Activated B cell treated with CpG ODN at 0.5 μM for 24 hours (primary cell): ENCODE results near the gene TMCO4. TPM values are rescaled to one million over a fixed set of nuclear protein-coding genes. Genes with fewer than 3 reads are reported as not detected.

ENCODE experiments used
- ATAC-seq: fragments of 200-7000 bp; cut with Tn5 transposase; one replicate; pipeline ENCODE4 v1.10.0; 2021; ENCODE audit warnings: low read depth, mild to moderate bottlenecking, moderate library complexity
- CTCF ChIA-PET: fragments of 350-600 bp; sonication (Branson Sonifier 250); formaldehyde crosslinking; loops from one replicate; lab custom pipeline; 2021; ENCODE audit warnings: antibody characterized with exemption; lab: Charles Lee
- POLR2A ChIA-PET: fragments of 350-600 bp; sonication (Branson Sonifier 250); formaldehyde crosslinking; loops from one replicate; lab custom pipeline; 2021; ENCODE audit warnings: antibody characterized with exemption; lab: Charles Lee
- DNase-seq: peaks from one replicate; pipeline ENCODE4 v3.0.0; 2022
- H3K27ac Mint-ChIP-seq: one replicate; pipeline ENCODE4 v1.8.0; 2020; ENCODE audit warnings: mixed read lengths
- H3K27me3 Mint-ChIP-seq: one replicate; pipeline ENCODE4 v1.8.0; 2021; ENCODE audit warnings: mixed read lengths
- H3K36me3 Mint-ChIP-seq: one replicate; pipeline ENCODE4 v1.8.0; 2021; ENCODE audit warnings: low read depth, mixed read lengths
- H3K4me1 Mint-ChIP-seq: one replicate; pipeline ENCODE4 v1.8.0; 2021; ENCODE audit warnings: mixed read lengths
- H3K4me3 Mint-ChIP-seq: one replicate; pipeline ENCODE4 v1.8.0; 2020; ENCODE audit warnings: mild to moderate bottlenecking, mixed read lengths
- H3K9me3 Mint-ChIP-seq: one replicate; pipeline ENCODE4 v1.8.0; 2020; ENCODE audit warnings: mixed read lengths
- CTCF ChIP-seq: fragments of 200-600 bp; IDR thresholded peaks from one replicate; pipeline ENCODE4 v1.8.0; 2022; ENCODE audit warnings: antibody characterized with exemption, mild to moderate bottlenecking
- intact Hi-C: fragments of 100-400 bp; cut with micrococcal nuclease; formaldehyde crosslinking; loops from one replicate; pipeline ENCODE4 v1.15.1; 2024
- total RNA-seq: library from RNA; stranded (reverse); gene quantifications from 2 replicates; pipeline ENCODE4 v1.2.3, GENCODE V29; 2022

Gene TMCO4
- total RNA-seq, 1 donor from 2014 or later: 22.3 TPM

- intact Hi-C loops: no loop called here
- Mint-ChIP-seq H3K27me3 (peaks cover 5% of the 10 kb centered on the region), H3K36me3 (peaks cover 10% of the 10 kb centered on the region), H3K27ac (no peak overlapping the region), H3K4me3 (no peak overlapping the region), H3K9me3 (no peaks in the 10 kb centered on the region), H3K4me1 (no peaks in the 10 kb centered on the region)
- ATAC-seq: no peak
- POLR2A ChIA-PET: no interaction called here
- no peak for TF ChIP-seq CTCF
- no peak for DNase-seq
- CTCF ChIA-PET: interaction anchor here (1.8 kb wide), 1 partner anchor 18 kb away, joined by 4 read pairs; no protein-coding TSS in a partner anchor
Measured at GRCh38 chr1:19680644-19681043, 119.1 kb downstream of the TMCO4 start.

GRCh38 chr1:19679691-19680090 is 120.0 kb downstream of the TMCO4 start:
- peaks cover 8% of the 10 kb centered on the region for H3K27me3 Mint-ChIP-seq
- no peaks in the 10 kb centered on the region for H3K9me3 Mint-ChIP-seq
- DNase-seq (no peak), ATAC-seq (no peak)
- no peak overlapping the region for H3K27ac Mint-ChIP-seq
- H3K36me3 Mint-ChIP-seq: peaks cover 8% of the 10 kb centered on the region
- ChIA-PET POLR2A (no interaction called here), CTCF (no interaction called here)
- intact Hi-C loops: no loop called here
- TF ChIP-seq CTCF: no peak
- H3K4me3 Mint-ChIP-seq: no peak overlapping the region
- H3K4me1 Mint-ChIP-seq: no peaks in the 10 kb centered on the region

GRCh38 chr1:19678931-19679453 is 120.7 kb downstream of the TMCO4 start:
- peaks cover 4% of the 10 kb centered on the region for H3K36me3 Mint-ChIP-seq
- ChIA-PET POLR2A (no interaction called here), CTCF (no interaction called here)
- H3K27ac Mint-ChIP-seq: no peak overlapping the region
- H3K27me3 Mint-ChIP-seq: peaks cover 8% of the 10 kb centered on the region
- no peak for ATAC-seq
- no peak for TF ChIP-seq CTCF
- no peak overlapping the region for H3K4me3 Mint-ChIP-seq
- H3K9me3 Mint-ChIP-seq: no peaks in the 10 kb centered on the region
- intact Hi-C loops: no loop called here
- no peaks in the 10 kb centered on the region for H3K4me1 Mint-ChIP-seq
- DNase-seq: no peak

GRCh38 chr1:19678493-19678892 is 121.2 kb downstream of the TMCO4 start:
- DNase-seq (no peak), ATAC-seq (no peak)
- H3K9me3 Mint-ChIP-seq: no peaks in the 10 kb centered on the region
- no peak for TF ChIP-seq CTCF
- H3K4me3 Mint-ChIP-seq: no peak overlapping the region
- H3K27me3 Mint-ChIP-seq: peaks cover 8% of the 10 kb centered on the region
- CTCF ChIA-PET: interaction anchor here (2.7 kb wide), 1 partner anchor 17 kb away, joined by 9 read pairs; no protein-coding TSS in a partner anchor
- POLR2A ChIA-PET: no interaction called here
- no peaks in the 10 kb centered on the region for H3K4me1 Mint-ChIP-seq
- intact Hi-C loops: no loop called here
- peaks cover 4% of the 10 kb centered on the region for H3K36me3 Mint-ChIP-seq
- H3K27ac Mint-ChIP-seq: no peak overlapping the region

- no peak for TF ChIP-seq CTCF
- DNase-seq (no peak), ATAC-seq (no peak)
- Mint-ChIP-seq H3K4me3 (no peak overlapping the region), H3K27me3 (peaks cover 18% of the 10 kb centered on the region), H3K36me3 (no peaks in the 10 kb centered on the region), H3K4me1 (no peaks in the 10 kb centered on the region), H3K9me3 (no peaks in the 10 kb centered on the region), H3K27ac (no peak overlapping the region)
- ChIA-PET POLR2A (no interaction called here), CTCF (interaction anchor here (2.7 kb wide), 1 partner anchor 15 kb away, joined by 9 read pairs; no protein-coding TSS in a partner anchor)
- intact Hi-C loops: no loop called here
Measured at GRCh38 chr1:19676438-19676922, 123.2 kb downstream of the TMCO4 start.
